KOPT-K1 (cell line): Measurements from ENCODE around the gene UBE2I.
"Not testable (repeated sequence)": the region's sequence is repeated elsewhere in the genome, so short reads cannot be mapped to it uniquely, and the experiment has no call there.

ENCODE experiments used
- H3K27ac ChIP-seq: fragments of 200-600 bp; sonication (generic); 2 replicates; pipeline ENCODE4 v1.5.1; 2016; ENCODE audit warnings: antibody characterized with exemption, mild to moderate bottlenecking, low read depth, low read length; ENCODE audit not compliant: poor library complexity, severe bottlenecking
- H3K36me3 ChIP-seq: fragments of 200-600 bp; sonication (generic); 2 replicates; pipeline ENCODE4 v1.5.1; 2017; ENCODE audit warnings: antibody characterized with exemption, mild to moderate bottlenecking, low read length, moderate library complexity; ENCODE audit not compliant: insufficient read depth
- H3K9me3 ChIP-seq: fragments of 200-600 bp; sonication (generic); 2 replicates; pipeline ENCODE4 v1.5.1; 2017; ENCODE audit warnings: antibody characterized with exemption, low read length, mild to moderate bottlenecking; ENCODE audit not compliant: insufficient read depth, poor library complexity, severe bottlenecking

UBE2I gene

DNA sequence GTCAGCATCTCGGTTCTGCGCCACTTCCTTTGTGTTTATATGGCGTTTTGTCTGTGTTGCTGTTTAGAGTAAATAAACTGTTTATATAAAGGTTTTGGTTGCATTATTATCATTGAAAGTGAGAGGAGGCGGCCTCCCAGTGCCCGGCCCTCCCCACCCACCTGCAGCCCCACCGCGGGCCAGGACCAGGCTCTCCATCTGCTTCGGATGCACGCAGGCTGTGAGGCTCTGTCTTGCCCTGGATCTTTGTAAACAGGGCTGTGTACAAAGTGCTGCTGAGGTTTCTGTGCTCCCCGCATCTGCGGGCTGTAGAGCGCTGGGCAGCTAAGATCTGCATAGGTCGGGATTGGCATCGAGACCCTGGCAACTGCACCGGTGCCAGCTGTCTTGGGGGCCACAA is 15.8 kb downstream of the UBE2I start:
- peaks cover 66% of the 10 kb centered on the region for H3K36me3 ChIP-seq

DNA sequence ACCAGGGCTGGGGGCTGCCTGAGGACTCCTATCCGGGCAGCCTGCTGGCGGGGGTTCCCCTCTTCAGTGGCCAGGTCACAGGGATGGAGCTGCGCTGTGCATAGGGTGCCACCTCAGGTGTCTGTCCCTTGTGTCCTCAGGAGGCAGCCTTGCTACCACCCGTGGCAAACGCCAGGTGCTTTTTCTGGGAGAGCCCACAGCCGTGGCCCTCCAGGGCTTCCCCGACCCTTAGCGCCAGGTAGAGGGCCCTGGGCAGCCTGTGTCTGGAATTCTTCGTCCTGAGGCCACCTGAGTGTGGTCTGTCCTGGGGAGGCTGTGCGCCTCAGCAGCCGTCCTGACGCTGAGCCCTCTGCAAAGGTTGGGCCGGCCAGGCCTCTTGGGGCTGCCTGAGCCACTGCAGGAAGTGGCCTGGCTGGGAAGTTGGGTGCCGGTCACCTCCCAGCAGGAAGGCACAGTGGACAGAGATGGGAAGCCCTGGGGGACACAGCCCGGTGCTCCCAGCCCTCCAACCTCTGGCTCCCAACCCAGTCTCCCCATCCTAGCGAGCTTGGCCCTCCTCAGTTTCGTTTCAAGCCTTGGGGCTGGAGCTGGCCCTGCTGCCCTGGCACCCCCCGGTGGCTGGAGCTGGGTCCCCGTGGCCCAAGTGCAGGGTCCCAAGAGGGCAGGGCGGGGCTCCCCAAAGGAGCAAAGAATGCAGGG is 16.4 kb downstream of the UBE2I start:
- Histone ChIP-seq H3K36me3 (peaks cover 60% of the 10 kb centered on the region), H3K27ac (no peak overlapping the region), H3K9me3 (no peaks in the 10 kb centered on the region)

More for the DNA sequence above, 15.8 kb downstream of the UBE2I start:
- Histone ChIP-seq H3K9me3 (no peaks in the 10 kb centered on the region), H3K27ac (no peak overlapping the region)

DNA sequence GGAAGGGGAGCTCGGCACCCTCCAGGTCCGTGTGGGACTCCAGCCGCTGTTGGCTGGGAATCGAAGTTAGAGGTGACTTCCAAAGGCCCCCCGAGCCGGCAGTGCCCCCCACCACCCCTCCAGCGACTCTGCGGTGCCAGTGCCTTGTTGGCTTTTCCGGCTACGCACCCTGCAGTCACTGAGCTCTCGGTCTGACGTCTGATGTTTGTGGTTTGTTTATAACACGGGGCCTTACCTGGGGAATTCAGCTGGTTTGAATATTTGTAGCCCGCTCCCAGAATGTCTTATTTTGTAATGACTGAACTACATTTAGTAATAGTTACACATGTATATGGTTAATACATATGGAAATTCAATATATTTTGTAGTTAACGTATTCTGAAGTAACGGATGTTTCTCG is 17.0 kb downstream of the UBE2I start:
- H3K36me3 ChIP-seq: peaks cover 55% of the 10 kb centered on the region
- no peaks in the 10 kb centered on the region for H3K9me3 ChIP-seq
- no peak overlapping the region for H3K27ac ChIP-seq

DNA sequence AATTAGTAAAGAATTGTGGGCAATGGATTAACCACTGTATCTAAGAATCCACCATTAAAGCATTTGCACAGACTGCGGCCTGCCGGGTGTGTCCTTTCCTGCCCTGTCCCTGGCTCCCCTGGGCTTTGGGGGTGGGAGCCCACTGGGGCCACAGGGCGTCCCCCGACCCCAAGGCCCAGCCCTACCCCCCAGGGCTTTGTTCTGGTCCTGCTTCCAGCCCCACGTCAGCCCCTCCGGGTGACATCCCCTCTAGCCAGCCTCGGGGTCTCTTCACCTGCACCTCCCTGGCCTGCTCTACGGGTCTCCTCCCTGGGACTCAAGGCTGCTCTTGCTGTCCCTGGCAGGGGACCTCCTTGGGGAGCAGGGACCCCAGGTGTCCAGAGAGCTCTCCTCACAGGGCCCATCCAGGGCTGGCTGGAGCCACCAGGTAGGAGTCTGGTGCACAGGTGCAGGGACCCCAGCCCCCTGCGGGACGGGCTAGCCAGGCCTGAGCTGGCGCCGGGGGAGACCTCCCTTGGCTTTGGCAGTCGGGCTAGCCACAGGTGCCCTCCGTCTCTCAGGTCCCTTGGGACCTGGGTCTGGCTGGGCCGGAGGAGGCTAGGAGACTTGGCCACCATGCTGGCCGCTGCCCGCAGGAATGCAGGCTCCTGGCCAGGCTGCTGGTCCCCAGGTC is 17.6 kb downstream of the UBE2I start:
- H3K27ac ChIP-seq: no peak overlapping the region
- H3K9me3 ChIP-seq: no peaks in the 10 kb centered on the region
- peaks cover 48% of the 10 kb centered on the region for H3K36me3 ChIP-seq

DNA sequence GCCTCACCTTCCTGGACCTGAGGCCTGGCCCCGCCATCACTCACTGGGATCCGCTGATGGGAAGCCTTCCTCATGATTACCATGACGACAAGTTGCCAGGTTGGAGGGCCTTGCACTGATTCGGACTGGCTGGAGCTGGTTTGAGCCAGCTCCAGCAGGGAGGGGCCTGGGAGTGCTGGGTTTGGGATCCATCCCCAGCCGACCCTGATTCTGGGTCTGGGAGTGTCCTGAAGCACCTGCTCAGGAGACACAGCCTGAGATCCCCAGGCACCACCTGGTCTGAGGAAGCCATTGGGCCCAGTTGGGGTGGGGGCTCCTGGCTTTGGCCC is 18.1 kb downstream of the UBE2I start:
- Histone ChIP-seq H3K9me3 (no peaks in the 10 kb centered on the region), H3K27ac (no peak overlapping the region), H3K36me3 (peaks cover 43% of the 10 kb centered on the region)

DNA sequence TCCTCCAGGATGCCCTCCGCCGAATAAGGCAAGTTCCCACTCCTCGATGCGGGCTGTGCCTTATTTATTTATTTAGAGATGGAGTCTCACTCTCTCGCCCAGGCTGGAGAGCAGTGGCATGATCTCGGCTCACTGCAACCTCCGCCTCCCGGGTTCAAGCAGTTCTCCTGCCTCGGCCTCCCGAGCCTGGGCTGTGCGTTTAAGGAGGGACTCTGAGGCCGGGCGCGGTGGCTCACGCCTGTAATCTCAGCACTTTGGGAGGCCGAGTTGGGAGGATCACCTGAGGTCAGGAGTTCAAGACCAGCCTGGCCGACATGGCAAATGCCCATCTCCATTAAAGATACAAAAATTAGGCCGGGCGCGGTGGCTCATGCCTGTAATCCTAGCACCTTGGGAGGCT is 18.7 kb downstream of the UBE2I start:
- not testable (repeated sequence) for H3K9me3 ChIP-seq, H3K27ac ChIP-seq
- H3K36me3 ChIP-seq: peaks cover 37% of the 10 kb centered on the region

DNA sequence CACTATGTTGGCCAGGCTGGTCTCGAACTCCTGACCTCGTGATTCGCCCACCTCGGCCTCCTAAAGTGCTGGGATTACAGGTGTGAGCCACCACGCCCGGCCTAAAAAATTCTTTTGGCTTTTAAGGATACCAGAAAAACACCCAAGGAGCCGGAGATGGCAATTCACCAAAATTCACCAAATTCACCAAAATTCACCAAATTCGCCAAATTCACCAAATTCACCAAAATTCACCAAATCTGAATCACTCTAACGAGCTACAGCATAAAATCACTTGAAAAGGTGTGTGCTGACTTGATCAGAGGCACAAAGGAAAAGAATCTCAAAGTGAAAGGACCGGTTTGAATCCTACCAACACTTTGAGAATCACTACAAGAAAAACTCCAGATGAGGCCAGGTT is 19.5 kb downstream of the UBE2I start:
- H3K9me3 ChIP-seq, H3K27ac ChIP-seq: not testable (repeated sequence)
- H3K36me3 ChIP-seq: peaks cover 29% of the 10 kb centered on the region

DNA sequence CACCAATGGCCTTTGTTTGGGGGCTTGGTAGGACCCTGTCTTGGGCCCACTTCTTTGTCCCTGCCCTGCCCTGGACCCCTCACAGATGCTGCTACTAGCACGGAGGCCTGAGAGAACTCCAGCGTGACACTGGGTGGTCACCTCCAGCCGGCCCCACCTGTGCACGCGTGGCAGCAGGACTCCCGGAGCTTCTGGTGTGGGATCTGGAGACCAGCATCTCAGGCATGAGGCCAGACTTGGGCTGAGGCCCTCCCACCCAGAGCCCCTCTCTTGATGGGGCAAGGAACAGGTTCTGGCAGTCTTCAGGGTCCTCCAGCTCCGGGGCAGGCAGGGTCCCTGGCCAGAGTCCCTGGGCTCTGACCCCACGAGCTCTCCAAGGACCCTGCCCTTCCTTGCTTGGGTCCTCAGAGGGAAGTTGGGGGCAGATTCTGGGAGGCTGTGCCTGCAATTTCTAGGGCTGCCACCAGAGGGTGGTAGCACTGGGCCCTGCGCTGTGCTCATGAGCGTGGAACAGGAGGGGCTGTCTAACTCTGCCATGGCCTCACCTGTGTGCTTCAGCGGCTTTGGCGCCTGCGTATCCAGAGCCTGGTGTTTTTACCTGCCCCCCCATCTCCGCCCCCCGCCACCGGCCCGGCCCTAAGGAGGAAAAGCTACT is 21.0 kb downstream of the UBE2I start:
- peaks cover 15% of the 10 kb centered on the region for H3K36me3 ChIP-seq
- no peak overlapping the region for H3K27ac ChIP-seq
- no peaks in the 10 kb centered on the region for H3K9me3 ChIP-seq

DNA sequence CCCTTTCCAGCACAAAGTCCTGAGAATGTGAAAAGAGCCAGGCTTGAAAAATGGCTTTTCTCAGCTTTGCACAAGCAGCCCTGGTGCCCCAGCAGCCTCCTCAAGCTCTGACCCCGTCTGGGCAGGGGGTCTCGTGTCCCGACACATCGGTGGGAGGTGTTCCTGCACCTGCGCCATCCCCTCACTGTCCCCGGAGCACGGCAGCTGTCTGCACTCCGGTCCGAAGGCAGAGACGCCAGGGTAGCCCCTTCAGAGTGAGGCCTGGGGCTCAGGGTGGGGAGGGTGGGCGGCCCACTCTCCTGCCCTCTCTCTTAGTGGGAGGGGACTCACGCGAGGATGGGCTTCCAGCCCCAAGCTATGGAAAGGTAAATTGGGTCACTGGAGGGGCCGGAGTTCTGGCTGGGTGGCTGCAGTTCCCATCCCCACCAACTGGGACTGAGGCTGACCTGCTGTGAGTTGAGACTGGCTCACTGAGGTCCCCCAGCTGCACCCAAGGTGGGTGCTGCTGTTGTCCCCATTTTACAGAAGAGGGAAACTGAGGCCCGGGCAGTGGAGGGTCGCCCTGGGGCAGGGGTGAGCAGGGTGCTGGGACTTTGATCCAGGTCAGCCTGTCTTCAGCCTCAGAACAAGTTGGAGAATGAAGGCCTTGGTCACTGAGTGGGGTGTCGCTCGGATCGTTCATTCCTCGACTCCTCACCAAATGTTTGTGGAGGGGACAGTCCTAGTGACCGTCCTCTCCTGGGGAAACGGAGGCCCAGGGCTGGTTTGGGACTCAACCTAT is 21.7 kb downstream of the UBE2I start:
- Histone ChIP-seq H3K36me3 (0 out of 2 replicates have a peak, but pooled peaks cover 7% of the 10 kb centered on the region), H3K9me3 (no peaks in the 10 kb centered on the region), H3K27ac (no peak overlapping the region)

DNA sequence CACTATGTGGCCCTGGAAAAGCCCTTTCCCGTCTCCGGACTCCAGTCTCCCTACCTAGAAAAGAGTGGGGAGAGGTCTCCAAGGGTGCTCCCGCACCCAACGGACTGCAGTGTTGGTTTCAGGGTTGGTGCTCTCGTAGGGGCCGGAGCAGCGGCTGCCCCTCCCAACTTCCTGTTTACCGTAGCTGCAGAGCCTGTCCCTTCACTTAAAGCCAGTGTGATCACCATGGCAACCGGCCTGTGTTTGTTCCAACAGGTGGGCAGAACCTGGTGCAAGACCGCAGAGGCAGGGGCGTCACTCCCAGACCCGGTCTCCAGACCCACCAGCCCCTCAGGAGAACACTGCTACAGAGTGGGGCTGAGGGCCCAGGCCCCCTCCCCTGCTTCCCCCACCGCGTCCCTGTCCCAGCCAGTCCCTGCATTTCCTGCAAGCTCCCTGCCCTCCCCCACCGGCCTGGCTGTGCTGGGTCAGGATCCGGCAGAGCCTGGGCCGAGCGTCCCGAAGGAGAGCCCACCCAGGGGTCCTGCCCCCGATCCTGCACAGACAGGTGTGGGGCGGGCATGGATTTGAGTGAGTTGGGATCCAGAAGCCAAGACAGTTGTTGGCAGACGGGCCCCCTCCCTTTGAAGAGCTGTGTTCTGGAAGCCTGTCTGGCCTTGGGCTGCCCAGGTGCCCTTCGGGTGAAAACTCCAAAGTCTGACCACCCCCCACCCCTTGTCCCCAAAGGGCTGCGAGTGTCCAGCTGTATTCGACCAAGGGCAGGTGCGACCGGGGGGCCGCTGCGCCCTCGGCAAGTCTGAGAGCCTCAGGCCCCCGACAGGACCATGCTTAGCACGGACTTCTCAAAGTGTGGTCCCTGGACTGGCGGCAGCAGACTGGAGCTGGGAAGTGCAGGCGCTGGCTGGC is 22.5 kb downstream of the UBE2I start:
- Histone ChIP-seq H3K27ac (no peak overlapping the region), H3K9me3 (no peaks in the 10 kb centered on the region), H3K36me3 (0 out of 2 replicates have a peak, but pooled peaks cover 6% of the 10 kb centered on the region)

DNA sequence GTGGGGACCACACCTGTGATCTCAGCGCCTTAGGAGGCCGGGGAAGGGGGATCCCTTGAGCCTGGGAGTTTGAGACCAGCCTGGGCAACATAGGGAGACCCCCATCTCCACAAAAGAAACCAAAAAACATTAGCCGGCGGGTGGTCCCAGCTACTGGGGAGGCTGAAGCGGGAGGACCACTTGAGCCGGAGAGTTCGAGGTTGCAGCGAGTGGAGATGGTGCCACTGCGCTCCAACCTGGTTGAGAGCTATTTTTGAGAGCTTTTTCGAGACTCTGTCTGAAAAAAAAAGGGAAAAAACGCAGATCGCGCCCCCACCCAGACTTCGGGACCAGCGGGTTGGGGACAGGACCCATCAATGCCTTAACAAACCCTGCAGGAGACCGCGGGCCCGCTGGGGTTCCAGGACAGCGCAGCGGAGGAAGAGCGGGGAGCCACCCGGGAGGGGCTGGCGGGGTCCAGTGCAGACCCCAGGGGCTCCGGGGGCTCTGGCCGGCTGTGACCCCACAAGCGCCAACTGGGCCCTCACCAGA is 23.2 kb downstream of the UBE2I start:
- Histone ChIP-seq H3K36me3 (no peaks in the 10 kb centered on the region), H3K9me3 (no peaks in the 10 kb centered on the region), H3K27ac (no peak overlapping the region)

DNA sequence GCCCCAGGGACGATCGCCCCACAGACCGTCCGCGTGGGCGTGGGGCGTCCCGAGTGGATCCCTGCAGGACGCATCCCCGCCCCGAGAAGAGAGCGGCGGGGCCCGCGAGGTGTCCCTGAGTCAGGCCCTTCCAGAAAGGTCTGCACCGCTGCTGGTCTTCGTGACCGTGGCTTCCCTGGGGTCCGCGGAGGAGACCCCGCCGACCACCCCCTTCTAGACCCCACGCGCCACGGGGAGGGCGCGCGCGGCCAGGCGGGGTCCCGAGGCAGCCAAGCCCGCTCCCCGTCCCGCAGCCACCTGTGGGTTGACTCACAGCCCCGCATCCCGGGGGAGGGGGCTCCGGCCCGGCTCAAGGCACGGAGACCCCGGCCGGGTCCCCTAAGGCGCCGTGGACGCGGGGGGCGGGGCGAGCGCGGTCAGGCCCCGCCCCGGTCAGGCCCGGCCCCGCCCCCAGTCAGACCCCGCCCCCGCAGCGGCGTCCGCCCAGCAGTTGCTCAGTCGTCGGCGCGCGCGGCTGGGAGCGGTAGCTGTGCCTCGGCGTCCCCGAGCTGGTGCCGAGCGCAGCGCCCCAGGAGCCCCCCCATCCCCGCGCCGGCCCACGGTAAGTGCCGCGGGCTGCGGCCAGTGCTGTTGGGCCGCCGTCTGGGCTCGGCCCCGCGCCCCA is 23.8 kb downstream of the UBE2I start, which contains the start of gene BAIAP3:
BAIAP3 (plus strand) TSS at position 497 of the 664 bp plus-strand sequence. CDS start 4,905 bp downstream, outside the sequence.
- H3K27ac ChIP-seq: no peak within 1 kb of the TSS

DNA sequence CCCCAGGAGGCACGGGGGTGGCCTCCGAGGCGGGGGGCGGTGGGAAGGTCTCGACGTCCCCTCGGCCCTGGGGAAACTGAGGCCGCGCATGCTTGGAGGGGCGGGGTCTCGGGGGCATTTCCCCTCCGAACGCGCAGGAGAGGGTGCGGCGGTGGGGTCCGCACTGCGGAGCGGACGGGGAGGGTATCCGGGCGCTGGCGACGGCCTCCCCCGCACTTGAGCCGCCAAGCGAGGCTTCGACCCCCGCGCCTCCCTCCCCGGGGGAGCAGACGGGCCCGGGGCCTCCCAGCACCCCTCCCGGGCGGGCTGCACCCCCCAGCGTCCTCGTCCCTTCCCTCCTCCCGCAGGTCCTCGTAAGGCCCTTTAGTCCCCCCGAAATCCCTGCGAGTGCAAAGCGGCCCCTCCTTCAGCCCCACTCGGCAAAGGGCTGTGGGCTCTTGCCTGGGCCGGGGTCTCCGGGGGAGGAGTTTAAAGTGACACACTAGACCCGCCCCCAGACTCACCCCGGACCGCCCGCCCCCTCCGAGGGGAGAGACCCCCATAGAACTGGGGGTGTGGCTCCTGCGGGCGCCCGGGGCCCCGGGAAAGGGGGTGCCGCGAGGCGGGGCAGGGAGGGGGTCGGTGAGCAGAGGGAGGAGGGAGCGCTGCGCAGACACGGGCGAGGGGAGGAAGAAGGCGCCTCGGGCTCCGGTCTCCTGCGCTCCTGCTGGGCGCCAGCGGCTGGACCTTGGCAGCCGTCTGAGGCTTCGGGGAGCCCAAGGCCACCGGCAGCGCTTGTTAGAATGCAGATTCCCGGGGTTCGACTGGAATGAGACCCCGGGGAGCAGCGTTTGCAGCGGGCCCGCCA is 24.6 kb downstream of the UBE2I start:
- no peaks in the 10 kb centered on the region for H3K9me3 ChIP-seq
- no peaks in the 10 kb centered on the region for H3K36me3 ChIP-seq
- no peak overlapping the region for H3K27ac ChIP-seq

More for the DNA sequence above, 23.8 kb downstream of the UBE2I start, which contains the start of gene BAIAP3:
- H3K36me3 ChIP-seq: no peaks in the 10 kb centered on the region
- H3K9me3 ChIP-seq: no peaks in the 10 kb centered on the region
